Tibial nerve (tissue), 4 donors: ENCODE data around the gene CALD1.

Experiments used
- EP300 ChIP-seq, 2 donors: sonication (generic); formaldehyde crosslinking; IDR thresholded peaks; one replicate each; pipeline ENCODE4 v1.6.1; 2017; ENCODE audit warnings: antibody characterized with exemption in 2 of 2, mild to moderate bottlenecking in 1 of 2
- POLR2A ChIP-seq, 2 donors: fragments of 450-650 bp; IDR thresholded peaks; one replicate each; pipeline ENCODE4 v1.6.1; 2017; ENCODE audit warnings: antibody characterized with exemption in 2 of 2, mild to moderate bottlenecking in 2 of 2, moderate library complexity in 2 of 2
- TF ChIP-seq, protein P1 (sequence below), 5 experiments: fragments of 200-600 bp in 3 of 5; fragments of 450-650 bp in 2 of 5; sonication (generic) in 3 of 5; IDR thresholded peaks; one replicate each; pipeline ENCODE4 v1.5.1; 2016 to 2019; ENCODE audit warnings: antibody characterized with exemption in 5 of 5, mild to moderate bottlenecking in 3 of 5, moderate library complexity in 2 of 5

DNA sequence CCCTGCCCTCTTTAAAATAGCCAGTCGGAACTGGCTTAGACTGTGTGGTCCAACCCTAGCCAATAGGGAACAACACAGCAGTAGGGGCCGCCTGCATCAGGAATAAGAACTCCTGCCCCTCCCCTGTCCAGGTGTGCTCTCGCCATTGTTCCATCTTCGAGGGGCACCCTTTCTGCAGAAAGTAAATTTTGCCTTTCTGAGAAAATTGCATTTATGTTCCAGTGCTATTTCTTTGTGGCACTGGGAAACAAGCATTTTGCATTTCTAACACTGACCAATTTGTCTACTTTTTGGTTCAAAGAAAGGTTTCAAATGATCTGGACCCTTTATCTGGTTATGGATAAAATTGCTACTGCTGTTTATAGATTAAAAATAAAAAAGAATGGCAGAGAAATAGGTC is 116.6 kb downstream of the CALD1 start:
- TF ChIP-seq POLR2A (IDR thresholded peaks at IDR 0.05) (no peak), EP300 (IDR thresholded peaks at IDR 0.05) (no peak)
- TF ChIP-seq, protein P1, sequence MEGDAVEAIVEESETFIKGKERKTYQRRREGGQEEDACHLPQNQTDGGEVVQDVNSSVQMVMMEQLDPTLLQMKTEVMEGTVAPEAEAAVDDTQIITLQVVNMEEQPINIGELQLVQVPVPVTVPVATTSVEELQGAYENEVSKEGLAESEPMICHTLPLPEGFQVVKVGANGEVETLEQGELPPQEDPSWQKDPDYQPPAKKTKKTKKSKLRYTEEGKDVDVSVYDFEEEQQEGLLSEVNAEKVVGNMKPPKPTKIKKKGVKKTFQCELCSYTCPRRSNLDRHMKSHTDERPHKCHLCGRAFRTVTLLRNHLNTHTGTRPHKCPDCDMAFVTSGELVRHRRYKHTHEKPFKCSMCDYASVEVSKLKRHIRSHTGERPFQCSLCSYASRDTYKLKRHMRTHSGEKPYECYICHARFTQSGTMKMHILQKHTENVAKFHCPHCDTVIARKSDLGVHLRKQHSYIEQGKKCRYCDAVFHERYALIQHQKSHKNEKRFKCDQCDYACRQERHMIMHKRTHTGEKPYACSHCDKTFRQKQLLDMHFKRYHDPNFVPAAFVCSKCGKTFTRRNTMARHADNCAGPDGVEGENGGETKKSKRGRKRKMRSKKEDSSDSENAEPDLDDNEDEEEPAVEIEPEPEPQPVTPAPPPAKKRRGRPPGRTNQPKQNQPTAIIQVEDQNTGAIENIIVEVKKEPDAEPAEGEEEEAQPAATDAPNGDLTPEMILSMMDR (IDR thresholded peaks at IDR 0.05) = no peak
